Measurements from ENCODE around the gene KRTAP5-3.

The KRTAP5-3 gene

DNA sequence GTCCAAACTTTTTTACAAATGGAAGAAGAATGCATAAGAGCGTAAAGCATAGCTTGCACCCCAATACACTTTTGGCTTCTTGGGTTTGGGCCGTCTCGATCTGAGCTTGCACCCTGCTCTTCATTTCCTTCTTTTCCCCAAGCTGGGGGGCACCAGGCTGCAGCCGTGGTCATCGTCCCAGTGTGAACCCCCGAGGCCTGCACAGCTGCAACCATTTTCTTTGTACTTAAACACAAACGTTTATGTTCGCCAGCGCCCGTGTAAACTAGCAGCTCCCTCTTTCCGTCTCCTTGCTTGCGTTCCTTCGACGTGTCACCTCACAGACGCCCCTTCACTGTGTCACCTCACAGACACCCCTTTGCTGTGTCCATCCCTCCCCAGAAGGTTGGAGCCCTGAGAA lies 31.4 kb upstream of the KRTAP5-3 start:
- no peak overlapping the region for H3K9ac ChIP-seq (ENCODE audit: low read depth, low read length, poor library complexity, severe bottlenecking)
- no peaks in the 10 kb centered on the region for H4K20me1 ChIP-seq (ENCODE audit: insufficient read depth, low read length, poor library complexity, severe bottlenecking)
- no peaks in the 10 kb centered on the region for H3K9me3 ChIP-seq (ENCODE audit: insufficient read depth, low read depth, low read length)
- H3K27me3 ChIP-seq (ENCODE audit: insufficient read depth, low read length, poor library complexity, severe bottlenecking), result no peaks in the 10 kb centered on the region
- H3K79me2 ChIP-seq (ENCODE audit: insufficient read depth, low read length), result no peaks in the 10 kb centered on the region
- H3K4me3 ChIP-seq (ENCODE audit: low read length, poor library complexity, severe bottlenecking), result no peak overlapping the region
- no peak overlapping the region for H2AFZ ChIP-seq (ENCODE audit: low read length)
- H3K4me2 ChIP-seq (ENCODE audit: low read depth, low read length, poor library complexity, severe bottlenecking), result no peak overlapping the region
- H3F3A ChIP-seq (ENCODE audit: low read depth), result no peaks in the 10 kb centered on the region
- no peak for TF ChIP-seq CTCF (conservative IDR thresholded peaks at IDR 0.05; ENCODE audit: low read length)
- TF ChIP-seq EZH2phosphoT487 (IDR thresholded peaks at IDR 0.05; ENCODE audit: borderline replicate concordance), result no peak
- no peaks in the 10 kb centered on the region for H3K4me1 ChIP-seq (ENCODE audit: insufficient read depth, low read length, poor library complexity, severe bottlenecking)
- H3K36me3 ChIP-seq (ENCODE audit: insufficient read depth, low read length), result no peaks in the 10 kb centered on the region
- H3K9me2 ChIP-seq (replicated peaks; ENCODE audit: low read depth, low read length), result no peaks in the 10 kb centered on the region

DNA sequence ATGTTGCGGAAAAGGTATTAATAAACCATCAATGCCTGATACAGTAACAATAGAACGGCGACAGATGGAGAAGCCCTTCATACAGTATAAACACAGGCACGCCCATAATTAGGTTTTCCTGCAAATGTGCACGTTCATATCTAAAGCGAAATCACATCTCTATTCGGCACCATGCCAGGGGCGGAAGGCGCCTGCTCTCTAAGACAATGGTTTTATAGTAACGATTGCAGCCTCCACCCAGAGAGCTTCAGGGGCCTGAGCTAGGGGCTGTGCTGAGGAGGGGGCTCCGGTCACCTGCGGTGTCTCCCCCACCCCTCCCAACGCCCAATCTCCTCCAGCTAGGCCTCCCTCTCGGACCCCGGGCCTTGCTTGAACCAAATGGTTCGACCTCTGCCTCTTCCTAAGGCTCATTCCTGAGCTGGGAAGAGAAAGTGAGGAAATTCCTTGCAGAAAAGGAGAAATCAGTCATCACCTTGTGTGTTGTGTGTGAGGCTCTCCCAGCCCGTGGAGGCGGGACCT lies 30.9 kb upstream of the KRTAP5-3 start:
- H2AFZ ChIP-seq (ENCODE audit: low read length), result no peak overlapping the region
- no peak overlapping the region for H3K4me3 ChIP-seq (ENCODE audit: low read length, poor library complexity, severe bottlenecking)
- TF ChIP-seq CTCF (conservative IDR thresholded peaks at IDR 0.05; ENCODE audit: low read length) (no peak), EZH2phosphoT487 (IDR thresholded peaks at IDR 0.05; ENCODE audit: borderline replicate concordance) (no peak)
- no peaks in the 10 kb centered on the region for H3K9me2 ChIP-seq (replicated peaks; ENCODE audit: low read depth, low read length)
- H3F3A ChIP-seq (ENCODE audit: low read depth), result no peaks in the 10 kb centered on the region
- no peak overlapping the region for H3K4me2 ChIP-seq (ENCODE audit: low read depth, low read length, poor library complexity, severe bottlenecking)
- no peak overlapping the region for H3K9ac ChIP-seq (ENCODE audit: low read depth, low read length, poor library complexity, severe bottlenecking)
- no peaks in the 10 kb centered on the region for H3K9me3 ChIP-seq (ENCODE audit: insufficient read depth, low read depth, low read length)
- no peaks in the 10 kb centered on the region for H3K27me3 ChIP-seq (ENCODE audit: insufficient read depth, low read length, poor library complexity, severe bottlenecking)
- H3K79me2 ChIP-seq (ENCODE audit: insufficient read depth, low read length), result no peaks in the 10 kb centered on the region
- no peaks in the 10 kb centered on the region for H3K36me3 ChIP-seq (ENCODE audit: insufficient read depth, low read length)
- no peaks in the 10 kb centered on the region for H4K20me1 ChIP-seq (ENCODE audit: insufficient read depth, low read length, poor library complexity, severe bottlenecking)
- no peaks in the 10 kb centered on the region for H3K4me1 ChIP-seq (ENCODE audit: insufficient read depth, low read length, poor library complexity, severe bottlenecking)

DNA sequence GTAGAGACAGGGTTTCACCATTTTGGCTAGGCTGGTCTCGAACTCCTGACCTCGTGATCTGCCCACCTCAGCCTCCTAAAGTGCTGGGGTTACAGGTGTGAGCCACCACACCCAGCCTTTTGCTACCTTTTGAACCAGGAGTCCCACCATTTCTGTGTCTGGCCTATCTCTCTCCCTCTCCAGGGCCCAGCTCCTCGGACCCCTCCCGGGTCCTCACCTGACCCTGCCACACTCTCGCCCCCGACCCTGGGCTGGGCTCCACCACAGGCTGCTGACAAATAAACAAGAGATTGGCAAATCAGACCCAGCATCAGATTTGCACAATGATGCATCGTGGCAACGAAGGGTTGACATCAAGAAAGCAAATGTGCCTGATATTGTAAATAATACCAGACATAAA lies 30.1 kb upstream of the KRTAP5-3 start:
- Histone ChIP-seq H2AFZ (ENCODE audit: low read length) (no peak overlapping the region), H4K20me1 (ENCODE audit: insufficient read depth, low read length, poor library complexity, severe bottlenecking) (no peaks in the 10 kb centered on the region), H3K79me2 (ENCODE audit: insufficient read depth, low read length) (no peaks in the 10 kb centered on the region), H3K4me2 (ENCODE audit: low read depth, low read length, poor library complexity, severe bottlenecking) (no peak overlapping the region), H3K27me3 (ENCODE audit: insufficient read depth, low read length, poor library complexity, severe bottlenecking) (no peaks in the 10 kb centered on the region), H3K36me3 (ENCODE audit: insufficient read depth, low read length) (no peaks in the 10 kb centered on the region), H3K4me1 (ENCODE audit: insufficient read depth, low read length, poor library complexity, severe bottlenecking) (no peaks in the 10 kb centered on the region), H3F3A (ENCODE audit: low read depth) (no peaks in the 10 kb centered on the region), H3K9me2 (replicated peaks; ENCODE audit: low read depth, low read length) (no peaks in the 10 kb centered on the region), H3K9ac (ENCODE audit: low read depth, low read length, poor library complexity, severe bottlenecking) (no peak overlapping the region), H3K9me3 (ENCODE audit: insufficient read depth, low read depth, low read length) (no peaks in the 10 kb centered on the region), H3K4me3 (ENCODE audit: low read length, poor library complexity, severe bottlenecking) (no peak overlapping the region)
- no peak for TF ChIP-seq CTCF (conservative IDR thresholded peaks at IDR 0.05; ENCODE audit: low read length)
- no peak for TF ChIP-seq EZH2phosphoT487 (IDR thresholded peaks at IDR 0.05; ENCODE audit: borderline replicate concordance)

Measured in Loucy (cell line).